ENCODE measurements around the gene PRKRA. TPM values are rescaled to one million over a fixed set of nuclear protein-coding genes. Genes with fewer than 3 reads are reported as not detected.

Gene PRKRA
- total RNA-seq, 3 donors from 2014 or later = 28.7 to 55.6 (median 31.5) TPM

GRCh38 chr2:178479275-178479616 lies 28.3 kb upstream of the PRKRA start:
- peaks cover 24% of the 10 kb centered on the region for H3K4me1 ChIP-seq (ENCODE audit: low read depth)
- no peaks in the 10 kb centered on the region for H3K36me3 ChIP-seq (ENCODE audit: low read depth)
- ATAC-seq (no peak), DNase-seq (no peak)
- TF ChIP-seq, protein P1, sequence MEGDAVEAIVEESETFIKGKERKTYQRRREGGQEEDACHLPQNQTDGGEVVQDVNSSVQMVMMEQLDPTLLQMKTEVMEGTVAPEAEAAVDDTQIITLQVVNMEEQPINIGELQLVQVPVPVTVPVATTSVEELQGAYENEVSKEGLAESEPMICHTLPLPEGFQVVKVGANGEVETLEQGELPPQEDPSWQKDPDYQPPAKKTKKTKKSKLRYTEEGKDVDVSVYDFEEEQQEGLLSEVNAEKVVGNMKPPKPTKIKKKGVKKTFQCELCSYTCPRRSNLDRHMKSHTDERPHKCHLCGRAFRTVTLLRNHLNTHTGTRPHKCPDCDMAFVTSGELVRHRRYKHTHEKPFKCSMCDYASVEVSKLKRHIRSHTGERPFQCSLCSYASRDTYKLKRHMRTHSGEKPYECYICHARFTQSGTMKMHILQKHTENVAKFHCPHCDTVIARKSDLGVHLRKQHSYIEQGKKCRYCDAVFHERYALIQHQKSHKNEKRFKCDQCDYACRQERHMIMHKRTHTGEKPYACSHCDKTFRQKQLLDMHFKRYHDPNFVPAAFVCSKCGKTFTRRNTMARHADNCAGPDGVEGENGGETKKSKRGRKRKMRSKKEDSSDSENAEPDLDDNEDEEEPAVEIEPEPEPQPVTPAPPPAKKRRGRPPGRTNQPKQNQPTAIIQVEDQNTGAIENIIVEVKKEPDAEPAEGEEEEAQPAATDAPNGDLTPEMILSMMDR (IDR thresholded peaks at IDR 0.05) = no peak
- intact Hi-C loops (cut with DNase I, micrococcal nuclease) = no loop called here
- H3K4me3 ChIP-seq = no peak overlapping the region
- no peaks in the 10 kb centered on the region for H3K9me3 ChIP-seq

DNA sequence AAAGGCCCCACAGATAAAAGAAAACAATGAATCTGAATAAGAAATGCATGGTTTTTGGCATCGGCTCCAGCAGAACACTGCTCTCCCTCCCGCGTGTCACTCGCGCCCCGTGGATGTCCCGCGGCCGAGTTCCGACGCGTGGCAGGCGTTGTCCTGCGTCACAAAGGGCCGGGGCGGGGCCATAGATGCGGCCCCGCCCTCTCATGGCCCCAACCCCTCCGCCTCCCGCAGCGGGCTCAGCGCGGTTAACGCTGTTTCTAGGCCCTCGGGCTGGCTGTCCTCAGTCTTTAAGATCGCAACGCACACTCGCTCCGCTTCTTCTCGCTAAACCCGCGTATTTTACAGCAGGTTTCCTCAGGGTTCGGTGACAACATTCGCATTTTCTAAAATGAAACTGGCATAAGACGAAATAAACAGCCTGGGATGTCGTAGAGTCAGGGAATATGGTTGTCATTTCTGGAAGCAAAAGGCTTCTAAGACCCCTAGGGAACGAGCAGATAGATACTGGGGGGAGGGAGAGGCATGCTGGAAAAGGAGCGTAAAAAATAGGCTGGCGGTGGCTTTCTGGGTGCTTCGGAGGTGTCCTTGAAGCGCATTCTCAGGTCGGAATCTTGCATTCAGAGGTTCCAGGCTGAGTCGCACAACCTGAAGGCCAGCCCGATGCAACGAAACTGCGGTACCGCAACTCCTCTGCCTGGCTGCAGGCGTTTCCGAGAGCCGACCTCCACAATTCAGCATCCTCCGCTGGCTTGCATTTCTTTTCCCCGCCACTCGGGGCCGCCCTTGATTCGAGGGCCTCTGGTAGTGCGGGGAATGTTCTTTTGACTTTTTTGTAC lies 27.7 kb upstream of the PRKRA start, which contains the start of gene FKBP7:
Gene FKBP7, minus strand, starts transcription at position 162 of the 836 bp plus-strand sequence. Its CDS starts 101 bp downstream, at position 61.
- ATAC-seq (peak; percentile 84), DNase-seq (peak; percentile 91 to 94 (median 92))
- intact Hi-C loops (cut with DNase I, micrococcal nuclease) = no loop called here
- Histone ChIP-seq H3K36me3 (ENCODE audit: low read depth) (no peaks in the 10 kb centered on the region), H3K4me1 (ENCODE audit: low read depth) (peaks cover 23% of the 10 kb centered on the region), H3K4me3 (peak within 1 kb of the TSS; percentile 33), H3K9me3 (no peaks in the 10 kb centered on the region)
- TF ChIP-seq, protein P1 (IDR thresholded peaks at IDR 0.05) = peak; percentile 83

DNA sequence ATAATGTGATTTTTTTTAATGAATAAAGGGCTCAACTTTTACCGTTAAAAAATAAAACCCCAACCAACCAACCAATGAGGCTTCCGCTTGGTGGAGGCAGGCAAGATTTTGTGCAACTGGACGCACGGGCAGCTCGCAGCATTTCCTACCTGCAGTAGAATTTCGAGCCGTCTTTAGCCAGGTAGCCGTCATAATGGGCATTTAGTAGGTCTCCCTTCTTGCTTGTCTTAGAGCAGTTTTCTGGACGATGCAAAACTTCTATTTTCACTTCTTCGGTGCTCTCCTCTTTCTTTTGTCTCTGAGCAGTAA lies 27.1 kb upstream of the PRKRA start:
- Histone ChIP-seq H3K4me3 (peak overlapping the region; percentile 33), H3K4me1 (ENCODE audit: low read depth) (peaks cover 21% of the 10 kb centered on the region), H3K36me3 (ENCODE audit: low read depth) (no peaks in the 10 kb centered on the region), H3K9me3 (no peaks in the 10 kb centered on the region)
- DNase-seq (peak in 2 of 3 donors; percentile 35 to 38), ATAC-seq (no peak)
- TF ChIP-seq, protein P1 (IDR thresholded peaks at IDR 0.05) = no peak
- intact Hi-C loops (cut with DNase I, micrococcal nuclease) = no loop called here

DNA sequence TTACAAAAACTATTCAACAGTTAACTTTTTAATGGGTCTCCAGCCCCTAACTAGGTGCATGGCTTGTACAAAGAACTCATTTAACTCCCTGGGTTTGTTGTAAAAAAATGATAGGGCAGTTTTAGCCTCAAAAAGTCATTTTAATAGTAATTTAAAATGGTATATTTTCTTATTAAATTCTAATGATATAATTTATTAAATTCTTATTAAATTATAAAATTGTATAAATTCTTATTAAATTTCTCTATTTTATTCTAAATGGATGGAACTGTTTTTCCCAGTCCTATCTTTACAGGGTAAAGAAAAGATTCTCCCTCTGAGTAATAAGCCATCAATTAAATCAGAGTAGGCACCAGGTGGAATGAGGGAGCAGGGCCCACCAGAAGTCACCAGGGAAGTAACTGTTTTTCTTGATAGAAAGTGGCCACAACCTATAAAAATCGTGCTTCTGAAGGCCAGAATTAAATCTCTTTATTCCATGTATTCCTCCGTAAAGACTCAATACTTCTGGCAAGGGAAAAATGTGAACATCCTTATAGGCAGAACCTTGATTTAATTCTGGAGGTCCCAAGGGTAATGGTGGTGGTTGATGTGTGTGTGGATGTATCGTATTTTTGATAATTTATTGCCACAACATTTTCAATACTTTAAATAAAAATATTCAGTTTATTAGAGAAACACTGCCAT lies 26.6 kb upstream of the PRKRA start:
- ATAC-seq (no peak), DNase-seq (no peak)
- TF ChIP-seq, protein P1 (IDR thresholded peaks at IDR 0.05) = no peak
- H3K9me3 ChIP-seq = no peaks in the 10 kb centered on the region
- H3K36me3 ChIP-seq (ENCODE audit: low read depth) = no peaks in the 10 kb centered on the region
- H3K4me1 ChIP-seq (ENCODE audit: low read depth) = peaks cover 16% of the 10 kb centered on the region
- peak overlapping the region; percentile 33 for H3K4me3 ChIP-seq
- intact Hi-C loops (cut with DNase I, micrococcal nuclease) = no loop called here

- Histone ChIP-seq H3K4me1 (ENCODE audit: low read depth) (peaks cover 5% of the 10 kb centered on the region), H3K36me3 (ENCODE audit: low read depth) (no peaks in the 10 kb centered on the region), H3K4me3 (no peak overlapping the region), H3K9me3 (no peaks in the 10 kb centered on the region)
- DNase-seq (no peak), ATAC-seq (no peak)
- intact Hi-C loops (cut with DNase I, micrococcal nuclease) = no loop called here
- TF ChIP-seq, protein P1 (IDR thresholded peaks at IDR 0.05) = no peak
Observed at GRCh38 chr2:178476477-178476876, 25.5 kb upstream of the PRKRA start.

All from mucosa of descending colon (tissue), 3 donors.